HG03097 (cell line): ENCODE data around the gene E2F3.

Experiments used
- ATAC-seq: cut with Tn5 transposase; IDR thresholded peaks from one replicate; pipeline ENCODE4 v1.9.1; 2021; ENCODE audit not compliant: unreplicated experiment, low FRiP score

E2F3 gene

DNA sequence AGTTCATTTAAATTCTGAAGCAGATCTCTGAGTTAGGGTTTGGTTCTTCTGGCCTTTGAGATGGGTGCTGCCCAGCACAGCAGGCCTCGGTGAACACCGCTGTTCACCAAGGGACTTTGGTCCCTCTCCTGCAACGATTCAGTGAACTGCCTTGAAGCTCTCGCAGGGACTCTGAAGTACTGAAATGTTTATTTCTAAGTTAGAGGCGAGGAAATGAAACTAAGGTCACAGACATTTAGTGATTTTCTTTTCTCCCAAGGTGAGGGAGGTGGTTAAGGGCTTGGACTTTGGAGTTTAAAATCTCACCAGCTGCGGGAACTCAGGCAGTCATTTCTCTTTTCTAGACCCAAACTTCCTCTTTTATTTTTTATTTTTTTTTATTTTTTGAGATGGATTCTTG, 26.2 kb downstream of the E2F3 start:
- ATAC-seq: peak; percentile 71

GRCh38 chr6:20432692-20433091, 31.0 kb downstream of the E2F3 start:
- no peak for ATAC-seq

- ATAC-seq: no peak
Observed at GRCh38 chr6:20433321-20433720, 31.6 kb downstream of the E2F3 start.

DNA sequence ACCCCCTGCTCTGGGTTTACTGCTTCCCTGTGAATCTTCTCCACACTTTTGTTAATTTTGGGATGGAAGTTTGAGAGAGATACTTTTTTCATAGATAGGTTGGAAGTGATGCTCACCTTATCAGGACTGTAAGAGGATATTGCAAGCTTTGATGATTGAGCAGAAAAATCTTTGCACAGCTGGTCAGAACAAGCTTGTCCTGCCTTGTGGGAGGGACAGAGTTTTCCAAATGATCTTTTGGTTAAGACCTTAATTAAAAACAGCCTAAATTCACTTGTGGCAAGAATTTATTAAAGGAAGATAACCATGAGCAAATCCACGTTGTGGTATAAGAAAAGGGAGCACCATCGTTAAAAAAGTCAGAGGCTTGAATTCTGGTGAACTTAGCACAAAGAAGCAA, 32.2 kb downstream of the E2F3 start:
- no peak for ATAC-seq

- ATAC-seq: no peak
Observed at GRCh38 chr6:20434766-20435165, 33.1 kb downstream of the E2F3 start.

- no peak for ATAC-seq
Observed at GRCh38 chr6:20436719-20437118, 35.0 kb downstream of the E2F3 start.

DNA sequence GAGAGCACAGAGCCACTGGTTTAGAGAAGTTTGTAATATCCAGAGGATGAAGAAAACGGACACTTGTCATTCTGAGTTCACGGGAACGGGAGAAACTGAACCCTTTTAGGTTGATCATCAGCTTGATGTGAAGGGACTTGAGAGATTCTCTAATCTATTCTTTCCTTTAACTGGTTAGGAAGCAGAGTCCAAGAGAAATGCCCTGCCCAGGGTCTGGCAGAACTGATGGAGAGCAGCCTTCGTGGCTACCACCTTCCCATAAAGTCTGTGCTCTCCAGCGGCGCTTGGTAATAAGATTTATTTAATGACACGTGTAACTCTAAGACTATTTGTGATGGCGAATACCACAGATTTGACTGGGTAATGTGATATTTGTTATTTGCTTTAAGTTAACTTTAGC, 36.0 kb downstream of the E2F3 start:
- ATAC-seq: no peak

DNA sequence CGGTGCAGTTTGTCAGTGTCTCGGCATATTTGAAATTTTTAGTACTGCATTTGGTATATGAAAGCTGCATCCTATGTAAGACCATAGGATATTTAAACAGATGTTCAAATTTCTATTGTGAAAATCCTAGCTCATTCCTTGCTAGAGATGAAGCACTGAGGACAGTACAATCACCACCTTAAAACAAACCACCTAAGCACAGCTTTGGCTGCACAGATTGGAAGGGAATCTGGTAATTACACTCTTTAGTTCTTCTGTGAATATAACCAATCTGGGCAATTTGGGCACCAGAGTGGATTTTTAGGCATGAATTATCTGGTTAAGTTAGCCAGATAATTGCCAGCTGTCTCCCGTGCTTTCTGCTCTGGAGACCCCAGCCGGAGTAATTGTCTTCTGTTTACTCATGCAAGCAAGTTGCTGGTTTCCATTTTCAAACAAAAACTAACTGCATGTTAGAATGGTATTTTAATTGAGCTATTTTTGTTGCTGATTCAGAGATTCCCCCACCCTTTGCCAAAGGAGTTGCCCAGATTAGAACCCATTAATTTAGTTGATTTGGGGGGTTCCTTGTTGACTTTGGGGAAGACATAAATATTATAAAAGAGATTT, 36.9 kb downstream of the E2F3 start:
- no peak for ATAC-seq

- no peak for ATAC-seq
Observed at GRCh38 chr6:20439558-20439957, 37.9 kb downstream of the E2F3 start.

GRCh38 chr6:20440296-20440695, 38.6 kb downstream of the E2F3 start:
- no peak for ATAC-seq

- ATAC-seq: no peak
Observed at GRCh38 chr6:20441236-20441635, 39.6 kb downstream of the E2F3 start.

DNA sequence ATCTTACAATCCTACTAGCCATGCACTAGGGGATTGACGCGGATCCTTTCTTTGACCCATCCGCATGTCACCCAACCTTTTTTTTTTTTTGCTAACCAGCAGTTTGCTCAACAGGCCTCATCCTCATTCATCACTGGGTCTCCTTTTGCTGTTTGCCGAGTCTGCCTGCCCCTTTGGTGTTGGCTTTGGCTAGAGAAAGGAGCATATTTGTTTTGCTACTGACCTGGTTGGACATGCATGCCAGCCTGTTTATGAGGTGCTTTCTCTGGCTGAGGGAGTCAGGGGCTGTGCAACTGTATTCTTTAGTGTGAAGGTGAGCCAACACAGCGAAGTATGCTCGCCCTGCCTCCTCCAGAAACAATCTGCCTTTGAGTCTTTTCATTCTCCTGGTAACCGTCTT, 40.2 kb downstream of the E2F3 start:
- ATAC-seq: no peak

DNA sequence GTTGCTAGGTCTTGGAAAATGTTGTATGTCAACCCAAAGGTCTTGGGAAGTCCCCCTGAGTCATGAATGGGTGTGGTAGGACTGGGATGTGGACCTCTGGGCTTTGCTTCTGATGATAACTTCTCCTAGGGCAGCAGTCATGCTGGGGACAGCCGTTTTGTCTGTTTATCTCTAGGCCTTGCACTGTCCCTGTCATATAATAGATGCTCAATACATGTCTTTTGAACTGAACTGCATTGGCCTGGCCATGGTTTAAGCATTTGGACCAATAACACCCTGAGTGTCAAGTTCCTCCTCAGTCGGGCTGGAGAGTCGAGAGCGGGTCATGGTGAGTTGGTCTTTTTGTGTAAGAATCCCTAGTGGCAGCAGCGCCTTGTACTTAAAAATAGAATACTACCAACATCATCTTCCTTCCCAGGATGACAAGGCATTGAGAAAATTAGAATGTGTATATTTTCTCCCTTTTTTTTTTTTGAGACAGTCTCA, 43.1 kb downstream of the E2F3 start:
- ATAC-seq: no peak

GRCh38 chr6:20447157-20447556, 45.5 kb downstream of the E2F3 start:
- no peak for ATAC-seq

GRCh38 chr6:20447581-20448132, 46.0 kb downstream of the E2F3 start:
- ATAC-seq: no peak

- no peak for ATAC-seq
Observed at GRCh38 chr6:20448828-20449227, 47.1 kb downstream of the E2F3 start.

DNA sequence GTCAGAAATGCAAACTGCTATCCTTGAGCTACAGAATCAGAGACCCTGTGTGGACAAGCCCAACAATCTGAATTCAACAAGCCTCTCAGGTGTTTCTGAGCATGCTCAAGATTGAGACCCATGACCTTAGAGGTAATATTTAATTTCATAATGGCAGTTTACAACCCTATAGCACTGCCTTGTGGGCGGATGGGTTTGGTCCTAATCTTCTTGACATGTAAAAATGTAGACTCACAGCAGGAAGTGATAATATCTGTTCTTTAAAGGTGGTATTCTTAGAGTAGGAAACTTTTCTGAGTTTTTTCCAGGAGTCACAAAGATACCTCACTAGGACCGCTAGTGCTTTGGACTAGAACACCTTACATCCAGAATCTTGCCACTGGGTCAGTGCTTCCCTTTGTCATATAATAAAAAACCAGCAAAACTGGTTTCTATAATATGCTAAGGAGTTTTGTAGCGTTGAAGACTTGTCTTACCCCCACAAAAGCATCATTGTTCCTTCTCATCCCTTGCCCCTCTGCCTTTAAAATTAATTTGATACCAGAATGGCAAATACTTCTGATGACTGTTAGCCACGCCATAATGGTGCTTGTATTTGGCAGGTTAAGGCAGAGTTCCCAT, 52.6 kb downstream of the E2F3 start:
- no peak for ATAC-seq

- ATAC-seq: no peak
Observed at GRCh38 chr6:20455251-20455940, 53.7 kb downstream of the E2F3 start.

GRCh38 chr6:20458027-20458894, 56.6 kb downstream of the E2F3 start:
- ATAC-seq: no peak

- no peak for ATAC-seq
Observed at GRCh38 chr6:20459682-20460081, 58.0 kb downstream of the E2F3 start.

DNA sequence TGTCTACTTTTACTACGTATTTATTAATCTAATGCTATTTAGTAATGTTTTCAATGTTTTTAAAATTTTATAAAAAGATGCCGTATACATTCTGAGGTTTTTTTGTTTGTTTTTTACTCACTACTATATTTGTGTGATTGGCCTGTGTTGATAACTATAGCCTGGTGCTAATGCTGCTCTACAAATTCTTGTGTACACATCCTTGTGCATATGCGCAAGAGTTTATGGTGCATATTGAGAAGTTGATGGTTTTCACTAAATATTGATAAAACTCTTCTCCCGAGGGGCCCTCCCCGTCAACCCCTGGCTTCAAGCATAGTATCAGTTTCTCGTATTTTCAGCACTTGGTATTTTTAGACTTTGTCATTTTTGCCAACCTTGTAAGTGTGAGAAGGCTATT, 59.9 kb downstream of the E2F3 start:
- no peak for ATAC-seq
